Retinal pigment epithelial cell (primary cell): ENCODE data around the gene STS.

Experiments used
- DNase-seq: peaks from one replicate; pipeline ENCODE4 v3.0.0-alpha.2; 2010; ENCODE audit warnings: low read depth
- H3K4me3 ChIP-seq: 2 replicates; pipeline ENCODE4 v1.5.1; 2011; ENCODE audit warnings: mild to moderate bottlenecking, low read length, control low read depth, moderate library complexity
- TF ChIP-seq, protein P1 (sequence below): conservative IDR thresholded peaks from 2 replicates; pipeline ENCODE4 v1.5.1; 2011; ENCODE audit warnings: low read depth, low read length, control low read depth, inconsistent platforms

STS gene, protein sequence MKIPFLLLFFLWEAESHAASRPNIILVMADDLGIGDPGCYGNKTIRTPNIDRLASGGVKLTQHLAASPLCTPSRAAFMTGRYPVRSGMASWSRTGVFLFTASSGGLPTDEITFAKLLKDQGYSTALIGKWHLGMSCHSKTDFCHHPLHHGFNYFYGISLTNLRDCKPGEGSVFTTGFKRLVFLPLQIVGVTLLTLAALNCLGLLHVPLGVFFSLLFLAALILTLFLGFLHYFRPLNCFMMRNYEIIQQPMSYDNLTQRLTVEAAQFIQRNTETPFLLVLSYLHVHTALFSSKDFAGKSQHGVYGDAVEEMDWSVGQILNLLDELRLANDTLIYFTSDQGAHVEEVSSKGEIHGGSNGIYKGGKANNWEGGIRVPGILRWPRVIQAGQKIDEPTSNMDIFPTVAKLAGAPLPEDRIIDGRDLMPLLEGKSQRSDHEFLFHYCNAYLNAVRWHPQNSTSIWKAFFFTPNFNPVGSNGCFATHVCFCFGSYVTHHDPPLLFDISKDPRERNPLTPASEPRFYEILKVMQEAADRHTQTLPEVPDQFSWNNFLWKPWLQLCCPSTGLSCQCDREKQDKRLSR

GRCh38 chrX:7147413-7147977 is at the start of gene STS:
TSS of gene STS (plus strand) at chrX:7147712. CDS start at chrX:7253200, 105,488 bp downstream.
- no peak for DNase-seq
- peak within 1 kb of the TSS; percentile 99 for H3K4me3 ChIP-seq
- TF ChIP-seq, protein P1, sequence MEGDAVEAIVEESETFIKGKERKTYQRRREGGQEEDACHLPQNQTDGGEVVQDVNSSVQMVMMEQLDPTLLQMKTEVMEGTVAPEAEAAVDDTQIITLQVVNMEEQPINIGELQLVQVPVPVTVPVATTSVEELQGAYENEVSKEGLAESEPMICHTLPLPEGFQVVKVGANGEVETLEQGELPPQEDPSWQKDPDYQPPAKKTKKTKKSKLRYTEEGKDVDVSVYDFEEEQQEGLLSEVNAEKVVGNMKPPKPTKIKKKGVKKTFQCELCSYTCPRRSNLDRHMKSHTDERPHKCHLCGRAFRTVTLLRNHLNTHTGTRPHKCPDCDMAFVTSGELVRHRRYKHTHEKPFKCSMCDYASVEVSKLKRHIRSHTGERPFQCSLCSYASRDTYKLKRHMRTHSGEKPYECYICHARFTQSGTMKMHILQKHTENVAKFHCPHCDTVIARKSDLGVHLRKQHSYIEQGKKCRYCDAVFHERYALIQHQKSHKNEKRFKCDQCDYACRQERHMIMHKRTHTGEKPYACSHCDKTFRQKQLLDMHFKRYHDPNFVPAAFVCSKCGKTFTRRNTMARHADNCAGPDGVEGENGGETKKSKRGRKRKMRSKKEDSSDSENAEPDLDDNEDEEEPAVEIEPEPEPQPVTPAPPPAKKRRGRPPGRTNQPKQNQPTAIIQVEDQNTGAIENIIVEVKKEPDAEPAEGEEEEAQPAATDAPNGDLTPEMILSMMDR: no peak

DNA sequence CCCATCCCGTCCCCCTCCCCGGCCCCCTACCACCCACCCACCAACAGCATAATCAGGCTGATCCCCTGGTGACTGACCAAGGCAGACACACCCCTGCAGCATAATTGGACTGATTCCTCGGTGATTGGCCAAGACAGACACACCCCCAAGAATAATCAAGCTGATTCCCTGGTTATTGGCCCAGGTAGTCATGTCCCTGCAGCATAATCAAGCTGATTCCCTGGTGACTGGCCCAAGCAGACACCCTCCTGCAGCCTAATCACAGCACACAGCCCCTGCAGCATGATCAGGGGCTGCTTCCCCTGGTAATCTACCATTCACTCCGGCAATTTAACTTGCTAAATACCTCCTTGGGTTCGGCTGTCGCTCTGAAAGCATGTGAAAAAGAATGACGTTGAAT is 47.5 kb upstream of the STS start:
- no peak overlapping the region for H3K4me3 ChIP-seq
- DNase-seq: no peak
- TF ChIP-seq, protein P1: no peak

GRCh38 chrX:7102119-7102518 is 45.4 kb upstream of the STS start:
- no peak for DNase-seq

GRCh38 chrX:7106649-7107048 is 40.9 kb upstream of the STS start:
- TF ChIP-seq, protein P1: no peak
- no peak for DNase-seq
- H3K4me3 ChIP-seq: no peak overlapping the region

More at GRCh38 chrX:7102119-7102518, 45.4 kb upstream of the STS start:
- TF ChIP-seq, protein P1: no peak
- H3K4me3 ChIP-seq: no peak overlapping the region

- H3K4me3 ChIP-seq: no peak overlapping the region
- TF ChIP-seq, protein P1: no peak
- DNase-seq: no peak
Observed at GRCh38 chrX:7108030-7108429, 39.5 kb upstream of the STS start.

DNA sequence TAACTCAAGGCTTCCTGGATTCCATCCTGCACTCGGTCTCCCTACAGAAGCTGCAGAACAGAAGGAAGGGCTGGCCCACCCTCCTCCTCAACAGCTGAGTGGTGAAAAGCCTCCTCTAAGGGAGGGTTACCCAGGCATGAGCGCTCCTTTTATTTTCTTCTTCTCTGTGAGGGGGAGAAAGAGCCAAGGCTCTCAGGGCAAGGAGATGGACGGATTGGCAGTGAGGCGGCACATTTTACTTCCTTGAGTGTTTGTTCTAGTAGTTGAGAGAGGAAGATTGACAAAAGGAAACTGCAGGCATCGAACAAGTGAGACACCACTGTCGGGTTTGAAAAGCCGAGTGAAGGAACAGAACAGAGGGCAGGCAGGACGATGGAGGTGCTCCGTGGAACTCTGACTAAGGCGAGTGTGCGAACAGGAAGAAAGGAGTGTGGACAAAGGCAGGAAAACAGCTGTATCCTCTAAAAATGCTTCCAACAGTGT is 38.4 kb upstream of the STS start:
- H3K4me3 ChIP-seq: no peak overlapping the region
- no peak for DNase-seq
- TF ChIP-seq, protein P1: no peak
